GM12874 (cell line): ENCODE results near the gene VTN.

ENCODE experiments used
- TF ChIP-seq, protein P1 (sequence below): IDR thresholded peaks from 2 replicates; pipeline ENCODE4 v1.5.1; 2011; ENCODE audit warnings: low read depth, mild to moderate bottlenecking, control low read depth, low read length, moderate library complexity; ENCODE audit not compliant: insufficient read depth

VTN gene

DNA sequence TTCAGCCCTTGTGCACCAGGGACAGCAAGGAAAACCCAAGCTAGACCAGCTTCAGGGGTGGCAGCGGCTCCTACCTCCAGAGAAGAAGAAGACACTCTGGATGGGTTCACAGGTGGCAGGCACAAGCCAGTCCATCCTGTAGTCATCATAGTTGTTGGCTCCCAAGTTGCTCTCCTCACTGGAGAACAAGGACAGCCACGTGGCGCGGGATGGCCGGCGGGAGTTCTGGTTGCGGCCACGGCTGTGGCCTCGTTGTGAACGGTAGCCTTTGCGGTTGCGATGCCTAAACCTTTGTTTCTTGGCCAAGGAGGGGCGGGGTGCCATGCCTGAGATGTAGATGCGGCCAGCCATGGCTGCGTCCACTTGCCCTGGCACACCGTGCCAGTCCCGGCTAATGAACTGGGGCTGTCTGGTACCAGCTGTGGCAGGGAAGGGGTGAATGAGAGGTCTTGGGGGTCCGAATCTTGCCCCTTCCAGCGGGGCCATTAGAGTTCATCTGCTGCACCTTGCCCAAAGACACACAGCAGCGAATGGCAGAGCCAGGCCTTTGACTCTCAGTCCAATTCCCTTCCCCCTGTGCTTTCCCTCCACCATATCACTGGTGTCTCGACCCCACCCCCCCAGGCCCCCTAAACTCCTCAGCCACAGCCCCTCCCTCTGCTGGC lies 2.3 kb downstream of the VTN start:
- TF ChIP-seq, protein P1, sequence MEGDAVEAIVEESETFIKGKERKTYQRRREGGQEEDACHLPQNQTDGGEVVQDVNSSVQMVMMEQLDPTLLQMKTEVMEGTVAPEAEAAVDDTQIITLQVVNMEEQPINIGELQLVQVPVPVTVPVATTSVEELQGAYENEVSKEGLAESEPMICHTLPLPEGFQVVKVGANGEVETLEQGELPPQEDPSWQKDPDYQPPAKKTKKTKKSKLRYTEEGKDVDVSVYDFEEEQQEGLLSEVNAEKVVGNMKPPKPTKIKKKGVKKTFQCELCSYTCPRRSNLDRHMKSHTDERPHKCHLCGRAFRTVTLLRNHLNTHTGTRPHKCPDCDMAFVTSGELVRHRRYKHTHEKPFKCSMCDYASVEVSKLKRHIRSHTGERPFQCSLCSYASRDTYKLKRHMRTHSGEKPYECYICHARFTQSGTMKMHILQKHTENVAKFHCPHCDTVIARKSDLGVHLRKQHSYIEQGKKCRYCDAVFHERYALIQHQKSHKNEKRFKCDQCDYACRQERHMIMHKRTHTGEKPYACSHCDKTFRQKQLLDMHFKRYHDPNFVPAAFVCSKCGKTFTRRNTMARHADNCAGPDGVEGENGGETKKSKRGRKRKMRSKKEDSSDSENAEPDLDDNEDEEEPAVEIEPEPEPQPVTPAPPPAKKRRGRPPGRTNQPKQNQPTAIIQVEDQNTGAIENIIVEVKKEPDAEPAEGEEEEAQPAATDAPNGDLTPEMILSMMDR, result no peak

DNA sequence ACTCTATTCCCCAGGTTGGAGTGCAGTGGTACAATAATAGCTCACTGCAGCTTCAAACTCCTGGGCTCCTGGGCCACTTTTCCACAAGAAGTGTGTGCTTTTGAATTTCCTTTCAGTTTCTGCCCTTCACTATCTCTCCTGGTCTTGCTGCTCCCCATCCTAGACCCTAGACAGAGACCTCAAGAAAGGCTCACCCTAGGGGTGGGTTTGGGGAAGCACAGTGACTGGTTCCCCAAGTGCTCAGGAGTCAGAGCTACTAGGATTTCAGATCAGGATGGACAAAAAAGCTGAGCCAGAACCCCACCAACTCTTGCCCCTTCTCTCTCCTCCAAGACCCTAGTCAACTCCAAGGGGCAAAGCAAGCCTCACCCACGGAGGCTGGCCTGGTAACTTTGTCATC lies 3.5 kb downstream of the VTN start:
- TF ChIP-seq, protein P1, result no peak

DNA sequence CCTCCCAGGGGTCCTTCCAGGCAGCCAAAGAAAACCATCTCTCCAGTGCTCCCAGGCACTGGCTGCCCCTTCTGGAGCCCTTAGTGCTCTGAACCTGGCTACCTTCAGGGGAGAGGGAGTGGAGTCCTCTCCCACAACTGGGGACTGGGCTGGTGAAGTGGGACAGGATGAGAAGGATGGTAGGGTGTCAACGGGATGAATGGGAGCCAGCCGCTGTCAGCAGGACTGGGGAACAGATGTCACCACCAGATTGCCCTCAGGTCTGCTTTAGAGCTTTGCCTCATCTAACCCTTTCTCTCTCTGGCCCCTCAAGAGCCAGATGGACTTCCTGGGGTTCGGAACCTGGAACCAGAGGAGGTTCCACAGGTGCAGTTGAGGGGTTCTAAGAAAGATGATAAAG lies 4.6 kb downstream of the VTN start:
- TF ChIP-seq, protein P1, result no peak

DNA sequence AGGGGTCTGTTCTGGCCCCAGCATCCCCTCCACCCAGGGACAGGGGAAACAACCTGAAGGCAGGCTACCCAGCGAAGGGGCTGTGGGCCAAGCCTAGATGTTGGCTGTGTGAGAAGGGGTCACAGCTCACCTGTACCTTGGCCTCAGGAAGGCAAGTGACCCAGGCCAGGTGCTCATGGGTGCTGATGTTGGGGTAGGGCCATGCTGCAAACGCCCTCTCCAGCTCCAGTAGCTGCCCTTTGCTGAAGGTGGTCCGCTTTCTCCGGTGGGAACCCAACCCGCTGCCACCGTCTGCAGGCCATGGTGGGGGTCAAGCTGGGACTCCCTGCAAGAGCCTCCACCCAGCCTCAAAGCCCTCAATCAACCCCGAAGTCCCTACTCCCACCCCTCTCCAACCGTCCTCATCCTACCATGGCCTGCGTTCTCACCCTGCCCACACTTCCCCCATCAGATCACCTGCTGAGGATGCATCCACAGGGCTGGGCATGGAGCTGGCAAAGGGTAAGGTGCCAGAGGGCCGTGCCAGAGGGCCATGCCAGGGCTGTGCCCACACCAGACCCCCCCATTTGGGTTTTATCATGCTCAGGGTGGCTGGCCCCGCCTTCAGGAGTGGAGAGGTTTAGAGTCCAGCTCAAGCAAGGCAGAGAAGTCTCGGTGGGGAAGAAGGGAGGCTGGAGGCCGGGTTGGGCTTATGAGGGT lies 5.3 kb downstream of the VTN start, which contains the start of gene SEBOX:
Gene SEBOX (minus strand): TSS at position 535 of the 699 bp plus-strand sequence. CDS start 48 bp downstream, at position 487.
- TF ChIP-seq, protein P1, result no peak

DNA sequence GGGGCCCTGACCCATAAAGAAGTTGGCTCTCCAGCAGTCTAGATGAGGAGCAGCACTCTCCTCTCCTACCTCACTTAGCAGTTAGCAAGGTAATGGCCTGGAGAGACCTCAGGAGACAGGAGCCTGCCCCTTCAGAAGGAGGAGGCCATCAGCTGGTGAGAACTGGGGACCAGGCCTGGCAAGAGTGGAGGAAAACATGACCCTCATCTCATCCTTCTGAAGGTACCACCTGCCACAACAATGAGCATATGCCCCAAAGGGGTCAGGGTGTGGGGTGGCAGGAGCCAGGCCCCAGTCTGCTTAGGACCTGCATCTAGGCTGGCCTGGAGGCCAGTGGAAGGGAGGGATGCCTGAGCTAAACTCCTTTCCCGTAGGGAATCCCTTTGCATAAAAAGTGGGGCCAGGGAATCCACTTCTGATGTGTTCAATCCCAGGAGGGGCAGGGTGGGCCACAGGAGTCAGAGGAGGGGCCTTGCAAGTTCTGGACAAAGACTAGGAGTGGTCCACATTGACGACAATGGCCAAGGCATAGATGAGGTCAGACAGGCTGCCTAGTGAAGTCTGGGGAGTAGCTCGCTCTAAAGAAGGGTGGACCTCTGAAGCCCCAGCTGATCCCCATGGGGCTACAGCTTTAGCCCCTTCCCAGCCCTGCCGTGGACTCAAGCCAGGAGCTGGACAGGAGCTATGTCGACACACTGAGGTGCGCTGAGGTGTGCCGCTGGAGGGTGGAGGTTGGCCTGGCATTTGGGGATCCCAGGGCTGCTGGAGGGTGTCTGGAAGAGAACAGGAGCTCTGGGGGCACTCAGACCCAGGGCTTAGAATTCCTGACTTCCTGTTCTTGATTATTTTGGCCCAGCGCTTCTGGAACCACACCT lies 6.1 kb downstream of the VTN start:
- TF ChIP-seq, protein P1, result no peak

DNA sequence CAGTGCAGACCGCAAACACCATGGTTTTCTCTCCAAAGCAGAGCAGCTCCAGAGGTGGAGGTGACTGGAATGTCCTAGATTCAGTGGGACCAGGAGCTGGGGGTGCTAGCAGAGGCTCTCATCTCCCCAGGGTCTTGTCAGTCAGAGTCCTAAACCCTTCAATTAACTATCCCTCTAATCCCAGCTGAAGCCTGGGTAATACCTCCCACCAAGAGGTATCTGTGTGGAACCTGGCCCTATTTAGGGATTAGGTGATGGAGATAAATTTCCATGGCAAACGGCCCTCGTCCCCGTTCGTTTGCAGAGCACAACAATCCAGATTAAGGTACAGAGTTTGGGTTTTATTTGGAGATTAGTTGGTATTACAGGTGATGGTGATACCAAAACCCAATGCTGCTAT lies 6.9 kb downstream of the VTN start:
- TF ChIP-seq, protein P1, result no peak

DNA sequence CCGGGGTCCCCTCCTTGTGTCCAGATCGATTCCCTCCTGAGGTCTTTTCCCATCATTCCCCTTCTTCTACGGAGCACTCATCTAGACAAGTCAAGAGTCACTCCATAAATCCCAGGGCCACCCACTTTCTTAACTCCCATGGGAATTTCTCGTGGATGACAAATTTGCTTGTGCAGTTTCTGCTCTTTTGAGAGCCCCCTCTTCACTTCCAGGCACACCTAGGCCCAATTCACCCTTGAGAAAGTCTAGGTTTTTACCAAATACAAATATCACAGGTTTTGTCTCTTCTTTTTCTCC lies 12.3 kb downstream of the VTN start:
- TF ChIP-seq, protein P1, result no peak
